Ammon's horn (tissue), 1 donor: Measurements from ENCODE around the gene CASP10.
"Not testable (repeated sequence)": the region's sequence is repeated elsewhere in the genome, so short reads cannot be mapped to it uniquely, and the experiment has no call there.

Source experiments
- DNase-seq: peaks from one replicate; pipeline ENCODE4 v3.0.0-alpha.2; 2016; ENCODE audit warnings: low spot score

The CASP10 gene

DNA sequence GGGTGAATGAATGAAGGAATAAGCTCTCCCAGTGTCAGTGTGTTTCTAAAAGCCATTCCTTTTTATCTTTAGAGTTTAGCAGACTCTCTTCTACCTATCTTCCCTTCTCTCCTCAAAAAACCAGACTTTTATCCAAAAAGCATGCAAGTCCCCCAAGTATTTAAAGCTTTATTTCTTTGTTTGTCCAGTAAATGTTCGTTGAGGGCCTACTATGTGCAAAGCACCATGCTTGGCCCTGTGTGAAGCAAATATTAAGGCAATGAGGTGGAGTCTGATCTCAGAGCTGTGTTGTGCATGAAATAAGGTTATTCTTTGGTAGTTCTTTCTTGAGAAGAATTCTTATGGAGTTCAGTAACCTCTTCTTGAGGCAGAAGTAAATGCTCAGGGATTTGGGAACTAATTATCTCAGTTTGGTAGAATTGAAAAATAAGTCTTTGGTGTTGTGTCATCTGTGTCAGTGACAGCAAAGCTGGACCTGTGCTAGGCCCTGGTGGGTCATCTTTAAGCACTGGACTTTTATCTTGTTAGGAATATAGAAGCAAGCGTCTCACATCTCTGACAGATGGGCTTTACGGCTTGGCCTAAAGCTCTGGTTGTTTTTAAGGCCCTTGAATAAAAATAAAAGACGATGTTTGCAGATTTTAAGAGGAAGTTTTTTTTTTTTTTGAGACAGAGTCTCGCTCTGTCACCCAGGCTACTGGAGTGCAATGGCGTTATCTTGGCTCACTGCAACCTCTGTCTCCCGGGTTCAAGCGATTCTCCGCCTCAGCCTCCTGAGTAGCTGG, 28.1 kb upstream of the CASP10 start:
- DNase-seq, result no peak

- DNase-seq, result no peak
These were observed 26.9 kb upstream of the CASP10 start for GRCh38 chr2:201156036-201156435.

- no peak for DNase-seq
These were observed 26.3 kb upstream of the CASP10 start for GRCh38 chr2:201156640-201157039.

DNA sequence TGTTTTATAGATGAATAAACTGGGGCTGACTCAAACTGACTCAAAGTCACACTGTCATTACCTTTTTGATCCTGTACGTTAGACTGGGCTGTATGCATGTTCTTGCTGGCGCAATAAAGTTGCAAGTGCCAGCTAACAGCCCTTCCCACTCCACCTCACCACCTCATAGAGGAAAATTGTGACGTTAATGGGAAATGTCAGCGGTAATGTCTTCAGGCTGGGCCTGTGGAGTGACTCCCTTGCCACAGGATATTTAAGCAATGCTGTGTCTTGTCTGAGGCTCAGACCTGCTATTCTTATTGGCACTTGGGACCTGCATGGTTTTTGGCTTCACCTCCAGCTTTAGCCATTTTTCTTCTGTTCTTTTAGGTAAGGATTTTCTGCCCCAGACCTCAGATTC, 25.2 kb upstream of the CASP10 start:
- DNase-seq, result no peak

- peak; percentile 91 for DNase-seq
These were observed 24.6 kb upstream of the CASP10 start for GRCh38 chr2:201158111-201158929.

GRCh38 chr2:201164166-201164565, 18.8 kb upstream of the CASP10 start:
- DNase-seq, result no peak

- no peak for DNase-seq
These were observed 15.4 kb upstream of the CASP10 start for GRCh38 chr2:201167546-201167945.

DNA sequence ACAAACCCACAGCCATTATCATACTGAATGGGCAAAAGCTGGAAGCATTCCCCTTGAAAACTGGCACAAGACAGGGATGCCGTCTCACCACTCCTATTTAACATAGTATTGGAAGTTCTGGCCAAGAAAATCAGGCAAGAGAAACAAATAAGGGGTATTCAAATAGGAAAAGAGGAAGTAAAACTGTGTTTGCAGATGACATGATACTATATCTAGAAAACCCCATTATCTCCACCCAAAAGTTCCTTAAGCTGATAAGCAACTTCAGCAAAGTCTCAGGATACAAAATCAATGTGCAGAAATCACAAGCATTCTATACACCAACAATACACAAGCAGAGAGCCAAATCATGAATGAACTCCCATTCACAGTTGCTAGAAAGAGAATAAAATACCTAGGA, 14.4 kb upstream of the CASP10 start:
- DNase-seq, result not testable (repeated sequence)

- no peak for DNase-seq
These were observed 11.6 kb upstream of the CASP10 start for GRCh38 chr2:201171259-201171814.

- DNase-seq, result no peak
These were observed 10.7 kb upstream of the CASP10 start for GRCh38 chr2:201172279-201172678.

DNA sequence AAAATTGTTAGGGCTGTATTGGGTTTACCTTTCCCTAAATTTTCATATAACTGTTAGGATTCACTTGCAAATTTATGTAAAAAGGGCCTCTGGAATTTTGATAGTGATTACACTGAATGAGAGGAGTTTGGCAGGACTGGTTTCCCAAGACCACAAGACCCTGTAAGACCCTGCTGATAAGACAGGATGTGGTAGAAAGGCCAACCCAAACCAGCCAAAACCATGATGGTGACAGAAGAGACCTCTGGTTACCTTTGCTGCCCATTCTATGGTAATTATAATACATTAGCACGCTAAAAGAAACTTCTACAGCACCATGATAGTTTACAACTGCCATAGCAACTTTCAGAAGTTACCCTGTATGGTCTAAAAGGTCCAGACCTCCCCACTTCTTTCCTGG, 8.3 kb upstream of the CASP10 start:
- no peak for DNase-seq

DNA sequence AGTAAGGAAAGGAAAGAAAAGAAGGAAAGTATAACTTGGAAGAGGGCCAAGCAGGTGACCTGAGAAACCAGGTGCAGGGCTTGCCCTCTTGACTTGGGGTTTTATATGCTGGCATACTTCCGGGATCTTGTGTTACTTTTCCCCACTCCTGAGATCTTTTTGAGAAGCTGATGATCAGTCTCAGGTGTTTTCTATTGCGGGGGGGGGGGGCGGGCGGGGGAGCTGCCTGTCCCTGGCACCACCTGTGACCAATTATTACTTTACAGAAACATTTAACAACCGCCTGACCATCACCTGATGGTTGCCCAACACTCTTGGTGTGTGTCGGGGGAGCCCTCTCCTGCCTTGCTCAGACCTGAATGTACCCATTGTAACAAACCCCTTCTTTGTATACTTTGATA, 6.9 kb upstream of the CASP10 start:
- DNase-seq, result no peak

GRCh38 chr2:201180010-201180409, 2.9 kb upstream of the CASP10 start:
- DNase-seq, result no peak

DNA sequence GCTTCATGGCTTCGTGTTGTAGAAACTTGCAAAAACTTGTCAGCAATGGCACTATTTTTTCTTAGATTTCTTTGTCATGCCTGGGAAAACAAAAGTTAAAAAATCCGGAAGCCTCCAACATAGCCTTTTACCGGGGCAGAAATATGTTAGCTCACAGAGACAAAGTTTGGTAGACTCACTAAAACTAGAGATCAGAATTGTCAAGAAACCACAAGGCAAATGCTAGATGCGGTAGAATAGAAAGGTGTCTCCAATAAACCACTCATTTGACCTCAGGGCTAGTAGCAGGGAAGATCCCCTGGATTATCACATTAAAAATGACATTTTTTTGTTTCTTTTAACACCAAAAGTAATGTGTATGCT, 405 bp downstream of the CASP10 start:
- DNase-seq, result no peak

DNA sequence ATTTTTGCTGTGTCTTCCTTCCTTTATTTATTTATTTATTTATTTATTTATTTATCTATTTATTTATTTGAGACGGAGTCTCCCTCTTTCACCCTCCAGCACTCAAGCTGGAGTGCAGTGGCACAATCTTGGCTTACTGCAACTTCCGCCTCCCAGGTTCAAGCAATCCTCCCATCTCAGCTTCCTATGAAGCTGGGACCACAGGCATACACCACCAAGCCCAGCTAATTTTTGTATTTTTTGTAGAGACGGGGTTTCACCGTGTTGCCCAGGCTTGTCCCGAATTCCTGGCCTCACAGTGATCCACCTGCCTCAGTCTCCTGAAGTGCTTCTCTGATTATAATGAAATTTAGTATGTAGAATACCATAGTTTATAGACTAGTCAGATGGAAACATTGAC, 894 bp downstream of the CASP10 start:
- DNase-seq, result not testable (repeated sequence)

- not testable (repeated sequence) for DNase-seq
These were observed 1.3 kb downstream of the CASP10 start for GRCh38 chr2:201184248-201184647.

DNA sequence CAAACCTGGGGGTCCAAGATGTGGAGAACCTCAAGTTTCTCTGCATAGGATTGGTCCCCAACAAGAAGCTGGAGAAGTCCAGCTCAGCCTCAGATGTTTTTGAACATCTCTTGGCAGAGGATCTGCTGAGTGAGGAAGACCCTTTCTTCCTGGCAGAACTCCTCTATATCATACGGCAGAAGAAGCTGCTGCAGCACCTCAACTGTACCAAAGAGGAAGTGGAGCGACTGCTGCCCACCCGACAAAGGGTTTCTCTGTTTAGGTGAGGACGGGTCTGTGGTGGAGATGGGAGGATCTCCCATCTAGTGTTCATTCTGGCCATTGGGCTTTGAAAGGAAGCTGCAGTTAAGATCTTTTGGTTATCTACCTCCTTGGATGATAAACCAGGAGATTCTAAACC, 2.9 kb downstream of the CASP10 start:
- DNase-seq, result no peak

DNA sequence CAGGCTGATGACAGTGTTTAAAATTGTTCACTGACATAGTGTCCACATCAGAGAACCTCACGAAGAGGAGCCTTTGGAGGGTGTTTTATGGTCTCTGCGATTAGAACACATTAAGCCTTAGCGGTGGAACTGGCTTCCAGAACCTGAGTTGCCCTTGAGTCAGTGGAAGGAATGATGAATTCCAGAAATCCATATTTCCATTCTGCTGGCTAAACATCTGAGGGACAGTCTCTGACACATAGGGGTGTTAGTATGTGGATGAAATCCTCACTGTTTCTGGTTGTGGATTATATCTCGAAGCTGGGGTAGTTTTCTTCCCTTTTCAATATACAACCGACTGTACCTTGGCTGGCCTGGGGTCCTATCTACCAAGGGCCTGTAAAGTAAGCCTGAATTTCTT, 4.0 kb downstream of the CASP10 start:
- DNase-seq, result no peak

DNA sequence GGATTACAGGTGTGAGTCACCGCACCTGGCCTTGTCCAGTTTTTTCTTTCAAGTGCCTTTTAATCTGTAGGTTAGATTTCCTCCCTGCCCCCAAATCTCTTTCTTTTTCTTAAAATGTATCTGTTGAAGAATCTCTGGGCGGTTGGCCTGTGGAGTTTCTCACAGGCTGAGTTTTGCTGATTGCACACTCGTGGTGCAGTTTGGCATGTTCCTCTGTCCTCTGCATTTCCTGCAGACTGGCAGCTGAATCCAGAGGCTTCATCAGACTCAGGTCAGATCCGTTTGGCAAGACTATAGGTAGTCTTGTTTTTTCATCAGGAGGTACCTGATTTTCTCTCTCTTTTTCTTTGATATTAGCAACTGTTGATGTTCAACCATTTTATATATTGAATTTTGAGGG, 5.5 kb downstream of the CASP10 start:
- DNase-seq, result no peak

- DNase-seq, result no peak
These were observed 8.4 kb downstream of the CASP10 start for GRCh38 chr2:201191132-201191875.

DNA sequence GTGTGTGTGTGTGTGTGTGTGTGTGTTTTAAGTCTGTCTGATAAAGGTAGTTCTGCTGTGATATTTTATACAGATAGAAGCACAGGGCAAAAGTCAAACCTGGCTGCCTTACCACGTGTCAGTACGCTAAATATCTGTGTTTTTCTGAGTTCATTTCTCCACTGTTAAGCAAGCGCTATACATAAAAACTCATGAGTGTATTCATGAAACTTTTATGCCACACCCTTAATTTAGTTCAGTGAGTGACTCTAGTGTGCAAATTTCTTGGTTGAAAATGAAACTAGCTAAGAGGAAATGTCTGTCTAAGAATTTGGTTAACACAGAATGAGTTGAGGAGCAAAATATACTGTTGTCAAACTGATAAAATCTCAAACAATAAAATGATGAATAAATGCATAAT, 11.2 kb downstream of the CASP10 start:
- DNase-seq, result no peak

DNA sequence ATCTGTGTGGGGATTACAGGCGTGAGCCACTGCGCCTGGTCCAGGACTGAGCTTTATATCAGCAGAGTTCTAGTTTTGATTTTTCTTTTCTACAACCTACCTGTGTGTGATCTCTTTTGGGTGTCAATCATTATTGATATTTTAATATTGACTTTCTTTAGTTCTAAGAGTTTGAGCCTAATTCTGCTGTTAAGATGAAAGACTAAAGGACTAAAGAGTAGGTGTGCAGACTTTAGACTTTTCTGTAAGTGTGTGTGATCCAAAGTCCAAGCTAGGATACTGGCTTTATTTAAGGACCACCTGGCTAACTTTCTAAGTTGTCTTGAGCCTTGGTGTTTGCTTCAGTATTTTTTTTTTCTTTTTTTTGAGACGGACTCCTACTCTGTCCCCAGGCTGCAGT, 12.4 kb downstream of the CASP10 start:
- DNase-seq, result no peak

GRCh38 chr2:201196003-201196402, 13.1 kb downstream of the CASP10 start:
- DNase-seq, result no peak
